Keratinocyte (primary cell): ENCODE measurements around the gene ATP6V1C2.

Experiments
- CTCF ChIP-seq, 3 experiments: IDR thresholded peaks in 1 of 3; conservative IDR thresholded peaks in 1 of 3; optimal IDR thresholded peaks in 1 of 3; 2 replicates in 2 of 3; 3 replicates in 1 of 3; pipeline versions ENCODE3 to v1.5.1; 2011; ENCODE audit warnings: low read length in 3 of 3, mild to moderate bottlenecking in 3 of 3, moderate library complexity in 2 of 3, control low read depth in 1 of 3, inconsistent platforms in 1 of 3; ENCODE audit not compliant: insufficient read depth in 2 of 3; ENCODE audit errors: extremely low read depth in 1 of 3
- EZH2 ChIP-seq: IDR thresholded peaks from one replicate; pipeline ENCODE4 v1.6.1; 2012; ENCODE audit warnings: inconsistent platforms, mild to moderate bottlenecking, low read length, moderate library complexity

GRCh38 chr2:10765461-10765860 is 44.0 kb downstream of the ATP6V1C2 start:
- no peak for TF ChIP-seq EZH2
- TF ChIP-seq CTCF (optimal IDR thresholded peaks at IDR 0.05 in 1 of 3, IDR thresholded peaks at IDR 0.05 in 1 of 3, conservative IDR thresholded peaks at IDR 0.05 in 1 of 3; ENCODE audit: extremely low read depth in 1 of 3, insufficient read depth in 2 of 3, low read length in 3 of 3) = no peak
